Measurements from ENCODE around the gene EPB41L4B. TPM values are rescaled to one million over a fixed set of nuclear protein-coding genes. Genes with fewer than 3 reads are reported as not detected.

Gene EPB41L4B
- total RNA-seq, 2 experiments from 2014 or later, result 0.74 TPM

DNA sequence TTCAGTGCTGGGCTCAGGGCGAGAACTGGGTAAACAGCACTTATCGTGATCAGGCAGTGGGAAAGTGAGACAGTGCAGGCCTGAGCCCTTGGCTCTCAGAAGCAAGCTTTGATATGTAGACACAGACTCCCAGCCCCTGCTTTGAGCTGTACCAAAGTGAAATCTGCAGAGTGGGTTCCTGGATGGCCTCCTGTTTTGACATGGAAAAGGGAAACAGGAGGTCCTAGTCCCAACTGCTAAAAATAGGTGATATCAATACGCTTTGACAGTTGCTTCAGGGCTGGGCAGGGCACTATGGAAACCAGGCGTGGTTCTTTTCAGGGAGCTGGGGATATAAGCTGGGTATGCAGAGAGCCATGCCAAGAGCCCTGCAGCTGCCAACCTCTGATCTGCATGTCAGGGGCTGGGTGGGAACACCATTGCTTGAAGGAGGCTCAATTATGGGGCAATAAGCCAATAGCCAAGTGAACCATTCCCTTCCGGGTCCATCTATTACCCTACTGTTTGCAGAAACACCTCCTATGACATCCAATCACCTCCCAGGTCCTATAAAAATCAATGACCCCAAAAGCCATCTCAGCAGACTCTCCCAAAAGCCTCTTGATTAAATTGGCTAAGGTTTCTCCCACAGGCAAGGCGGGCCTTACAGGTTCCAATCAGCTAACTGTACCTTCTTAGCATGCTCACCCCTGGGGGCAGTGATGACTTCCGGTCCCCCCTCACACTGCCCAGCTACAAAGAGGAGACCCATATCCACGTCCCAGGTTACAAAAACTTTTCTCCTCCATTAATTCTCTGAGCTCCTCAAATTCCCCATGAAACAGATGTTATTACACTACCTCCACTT is 45.8 kb downstream of the EPB41L4B start:
- no peaks in the 10 kb centered on the region for H3K4me1 Mint-ChIP-seq
- peaks cover 9% of the 10 kb centered on the region for H3K27me3 Mint-ChIP-seq
- no peak overlapping the region for H3K4me3 Mint-ChIP-seq
- DNase-seq, result no peak
- no peaks in the 10 kb centered on the region for H3K9me3 Mint-ChIP-seq
- no peaks in the 10 kb centered on the region for H3K36me3 Mint-ChIP-seq
- no peak overlapping the region for H3K27ac Mint-ChIP-seq

DNA sequence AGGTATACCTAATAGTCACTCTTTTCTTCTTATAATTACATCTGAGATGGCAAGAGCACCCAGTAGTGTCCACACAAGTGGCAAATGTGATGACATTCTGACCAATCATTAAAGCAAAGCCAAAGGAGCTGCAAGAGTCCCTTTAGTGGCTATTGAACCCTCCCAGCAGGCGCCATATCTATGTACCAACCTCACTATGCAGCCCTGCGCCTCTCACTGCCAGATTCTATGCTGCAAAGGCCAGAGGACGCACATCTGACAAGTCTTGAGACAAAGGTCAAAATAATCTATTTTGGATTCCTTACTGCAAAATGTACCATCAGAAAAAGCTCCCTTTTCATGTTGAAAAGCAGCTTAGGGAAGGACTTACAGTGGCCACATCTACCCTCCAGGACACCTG is 47.0 kb downstream of the EPB41L4B start:
- Mint-ChIP-seq H3K9me3 (no peaks in the 10 kb centered on the region), H3K4me3 (no peak overlapping the region), H3K27ac (no peak overlapping the region), H3K4me1 (no peaks in the 10 kb centered on the region), H3K36me3 (no peaks in the 10 kb centered on the region), H3K27me3 (peaks cover 9% of the 10 kb centered on the region)
- no peak for DNase-seq

DNA sequence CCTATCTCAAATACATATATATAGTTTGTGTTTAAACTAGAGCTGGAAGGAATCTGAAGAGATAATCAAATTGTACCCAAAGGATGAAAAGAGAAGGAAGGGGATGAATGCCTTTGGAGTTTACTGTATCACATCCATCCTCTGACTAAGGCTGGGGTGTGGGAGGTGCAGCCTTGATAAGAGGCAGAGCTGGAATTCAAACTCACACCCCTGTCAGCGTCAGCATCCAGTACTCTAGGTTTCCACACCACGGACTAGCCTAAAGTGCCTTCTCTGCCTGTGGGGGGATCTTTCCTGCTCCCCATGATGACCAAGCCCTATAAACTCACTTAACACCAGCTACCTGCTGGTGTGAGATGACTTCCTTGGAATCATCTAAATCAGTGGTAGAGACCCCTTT is 48.1 kb downstream of the EPB41L4B start:
- no peak overlapping the region for H3K4me3 Mint-ChIP-seq
- peaks cover 9% of the 10 kb centered on the region for H3K27me3 Mint-ChIP-seq
- no peaks in the 10 kb centered on the region for H3K9me3 Mint-ChIP-seq
- no peak overlapping the region for H3K27ac Mint-ChIP-seq
- no peaks in the 10 kb centered on the region for H3K4me1 Mint-ChIP-seq
- H3K36me3 Mint-ChIP-seq, result no peaks in the 10 kb centered on the region
- DNase-seq, result no peak

GRCh38 chr9:109272045-109272444 is 48.8 kb downstream of the EPB41L4B start:
- no peak overlapping the region for H3K4me3 Mint-ChIP-seq
- no peaks in the 10 kb centered on the region for H3K9me3 Mint-ChIP-seq

DNA sequence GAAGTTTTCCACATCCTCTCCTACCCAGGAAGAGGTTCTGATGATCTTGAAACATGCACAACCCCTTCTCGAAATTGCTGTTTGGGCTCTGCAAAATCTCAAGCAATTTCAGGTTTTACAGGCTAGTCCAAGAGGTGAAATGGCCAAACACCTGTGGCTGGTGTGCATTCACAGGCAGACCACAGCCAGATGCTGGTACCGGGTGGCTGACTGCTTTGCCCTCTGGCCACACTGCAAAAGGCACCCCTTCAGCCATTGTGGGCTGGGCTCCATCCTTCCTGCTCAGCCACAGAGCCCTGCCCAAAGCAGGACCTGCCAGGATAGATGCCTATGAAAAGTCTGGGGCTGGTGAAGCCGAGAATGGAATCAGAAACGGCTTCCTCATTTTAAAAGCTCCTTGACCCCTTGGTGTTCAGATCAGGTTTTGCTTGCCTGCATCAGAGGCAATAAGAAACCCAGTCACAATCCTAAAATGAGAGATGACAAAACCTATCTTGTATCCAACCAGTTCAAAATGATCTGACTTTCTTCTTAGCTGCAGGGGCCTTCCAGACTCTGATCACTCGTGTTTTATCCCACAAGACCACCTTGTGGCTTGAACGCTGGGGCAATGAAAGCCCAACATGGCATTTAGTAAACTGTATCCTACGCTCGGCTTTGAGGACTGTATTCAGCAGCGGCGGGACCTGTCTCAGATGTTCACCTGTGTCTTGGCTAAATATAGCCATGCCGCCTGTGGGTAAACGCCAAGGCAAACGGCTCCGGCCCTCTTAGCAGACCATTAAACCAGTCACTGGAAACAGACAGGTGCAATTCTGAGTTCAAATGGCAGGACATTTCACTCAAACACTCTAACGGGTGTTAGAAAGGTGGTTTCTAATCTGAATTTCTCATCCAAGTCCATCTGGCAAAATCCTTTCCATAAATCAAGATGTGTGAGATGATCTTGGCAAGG is 49.6 kb downstream of the EPB41L4B start:
- Mint-ChIP-seq H3K4me3 (no peak overlapping the region), H3K36me3 (no peaks in the 10 kb centered on the region), H3K9me3 (no peaks in the 10 kb centered on the region), H3K27ac (no peak overlapping the region), H3K27me3 (peaks cover 8% of the 10 kb centered on the region), H3K4me1 (no peaks in the 10 kb centered on the region)
- DNase-seq, result no peak

More at GRCh38 chr9:109272045-109272444, 48.8 kb downstream of the EPB41L4B start:
- Mint-ChIP-seq H3K4me1 (no peaks in the 10 kb centered on the region), H3K27ac (no peak overlapping the region), H3K36me3 (no peaks in the 10 kb centered on the region), H3K27me3 (peaks cover 9% of the 10 kb centered on the region)
- DNase-seq, result no peak

- no peaks in the 10 kb centered on the region for H3K36me3 Mint-ChIP-seq
- H3K4me3 Mint-ChIP-seq, result no peak overlapping the region
- no peak for DNase-seq
- no peaks in the 10 kb centered on the region for H3K9me3 Mint-ChIP-seq
- H3K27ac Mint-ChIP-seq, result no peak overlapping the region
- H3K4me1 Mint-ChIP-seq, result no peaks in the 10 kb centered on the region
- H3K27me3 Mint-ChIP-seq, result peaks cover 5% of the 10 kb centered on the region
Measured at GRCh38 chr9:109270441-109270840, 50.4 kb downstream of the EPB41L4B start.

- H3K4me1 Mint-ChIP-seq, result no peaks in the 10 kb centered on the region
- H3K27ac Mint-ChIP-seq, result no peak overlapping the region
- H3K27me3 Mint-ChIP-seq, result peaks cover 3% of the 10 kb centered on the region
- no peak overlapping the region for H3K4me3 Mint-ChIP-seq
- no peak for DNase-seq
- H3K36me3 Mint-ChIP-seq, result no peaks in the 10 kb centered on the region
- H3K9me3 Mint-ChIP-seq, result no peaks in the 10 kb centered on the region
Measured at GRCh38 chr9:109269839-109270238, 51.0 kb downstream of the EPB41L4B start.

DNA sequence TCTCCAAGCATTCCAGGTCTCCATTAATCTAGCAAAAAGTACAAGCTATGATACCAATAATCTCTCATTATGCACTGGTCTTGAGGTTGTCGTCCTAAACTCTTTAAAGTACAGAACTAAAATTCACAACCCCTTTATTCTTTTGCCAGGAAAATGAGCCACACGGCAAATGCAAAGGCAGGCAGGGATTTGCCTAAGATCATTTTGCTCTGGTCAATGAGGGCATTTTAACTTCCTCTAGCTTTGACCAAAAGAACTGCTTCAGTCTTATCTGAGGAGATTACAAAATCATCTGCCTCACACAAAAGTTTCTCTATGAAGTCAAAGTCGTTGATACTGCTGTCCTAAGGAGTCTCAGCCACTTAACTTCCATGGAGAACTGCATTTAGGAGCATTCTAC is 51.8 kb downstream of the EPB41L4B start:
- H3K4me1 Mint-ChIP-seq, result no peaks in the 10 kb centered on the region
- no peak overlapping the region for H3K4me3 Mint-ChIP-seq
- no peak for DNase-seq
- no peaks in the 10 kb centered on the region for H3K36me3 Mint-ChIP-seq
- H3K27me3 Mint-ChIP-seq, result peaks cover 3% of the 10 kb centered on the region
- H3K9me3 Mint-ChIP-seq, result no peaks in the 10 kb centered on the region
- H3K27ac Mint-ChIP-seq, result no peak overlapping the region

- no peaks in the 10 kb centered on the region for H3K9me3 Mint-ChIP-seq
- H3K27me3 Mint-ChIP-seq, result peaks cover 3% of the 10 kb centered on the region
- H3K27ac Mint-ChIP-seq, result no peak overlapping the region
- H3K4me1 Mint-ChIP-seq, result no peaks in the 10 kb centered on the region
- no peak for DNase-seq
- no peaks in the 10 kb centered on the region for H3K36me3 Mint-ChIP-seq
- H3K4me3 Mint-ChIP-seq, result no peak overlapping the region
Measured at GRCh38 chr9:109267555-109267954, 53.3 kb downstream of the EPB41L4B start.

GRCh38 chr9:109264877-109265587 is 55.8 kb downstream of the EPB41L4B start:
- Mint-ChIP-seq H3K27me3 (peaks cover 3% of the 10 kb centered on the region), H3K9me3 (no peaks in the 10 kb centered on the region), H3K36me3 (no peaks in the 10 kb centered on the region), H3K27ac (no peak overlapping the region), H3K4me1 (no peaks in the 10 kb centered on the region), H3K4me3 (no peak overlapping the region)
- DNase-seq, result no peak

DNA sequence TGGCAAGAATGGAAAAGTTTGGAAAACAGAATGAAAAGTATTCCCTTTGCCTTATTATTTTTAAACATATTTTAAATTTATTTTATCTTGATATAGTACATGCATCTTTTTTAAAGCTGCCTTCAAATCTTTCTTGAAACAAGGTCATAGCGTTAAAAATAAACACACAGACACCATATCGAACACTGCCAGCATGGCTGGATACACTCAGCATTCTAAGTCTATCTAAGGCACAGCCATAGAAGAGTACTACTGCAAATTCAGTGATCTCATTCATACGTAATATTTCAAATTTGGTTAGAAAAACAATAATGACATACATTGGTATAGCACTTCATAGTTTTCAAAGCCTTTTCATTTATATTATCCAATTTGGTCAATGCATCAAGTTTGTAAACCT is 57.5 kb downstream of the EPB41L4B start:
- H3K4me1 Mint-ChIP-seq, result no peaks in the 10 kb centered on the region

GRCh38 chr9:109258481-109259302 is 62.2 kb downstream of the EPB41L4B start:
- Mint-ChIP-seq H3K9me3 (no peaks in the 10 kb centered on the region), H3K27me3 (peaks cover 3% of the 10 kb centered on the region), H3K27ac (no peak overlapping the region), H3K4me1 (no peaks in the 10 kb centered on the region), H3K4me3 (no peak overlapping the region), H3K36me3 (no peaks in the 10 kb centered on the region)
- DNase-seq, result no peak

More for the DNA sequence above, 57.5 kb downstream of the EPB41L4B start:
- no peak for DNase-seq
- Mint-ChIP-seq H3K9me3 (no peaks in the 10 kb centered on the region), H3K4me3 (no peak overlapping the region), H3K27me3 (peaks cover 6% of the 10 kb centered on the region), H3K36me3 (no peaks in the 10 kb centered on the region), H3K27ac (no peak overlapping the region)

DNA sequence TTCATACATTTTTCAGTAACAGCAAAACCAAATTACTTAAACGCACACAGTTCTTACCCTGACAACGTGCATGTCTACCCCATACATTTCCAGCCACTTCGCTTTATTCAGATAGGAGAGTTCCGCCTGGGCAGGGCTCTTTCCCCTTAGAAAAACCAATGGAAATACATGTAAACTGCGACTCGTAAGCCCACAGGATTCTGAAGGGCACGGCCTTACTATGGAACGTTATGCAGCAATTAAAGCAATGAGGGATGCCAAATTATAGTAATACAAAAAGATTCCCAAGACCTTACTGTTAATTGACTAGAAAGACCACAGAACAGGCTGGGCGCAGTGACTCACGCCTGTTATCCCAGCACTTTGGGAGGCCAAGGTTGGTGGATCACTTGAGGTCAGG is 64.5 kb downstream of the EPB41L4B start:
- Mint-ChIP-seq H3K36me3 (no peaks in the 10 kb centered on the region), H3K9me3 (no peaks in the 10 kb centered on the region), H3K27me3 (peaks cover 8% of the 10 kb centered on the region), H3K4me3 (no peak overlapping the region), H3K4me1 (no peaks in the 10 kb centered on the region), H3K27ac (no peak overlapping the region)
- DNase-seq, result no peak

- H3K27ac Mint-ChIP-seq, result no peak overlapping the region
- no peaks in the 10 kb centered on the region for H3K9me3 Mint-ChIP-seq
- H3K4me3 Mint-ChIP-seq, result no peak overlapping the region
- H3K4me1 Mint-ChIP-seq, result no peaks in the 10 kb centered on the region
- DNase-seq, result no peak
- H3K27me3 Mint-ChIP-seq, result peaks cover 8% of the 10 kb centered on the region
- no peaks in the 10 kb centered on the region for H3K36me3 Mint-ChIP-seq
Measured at GRCh38 chr9:109255394-109255793, 65.5 kb downstream of the EPB41L4B start.
